HEK293 (cell line): ENCODE measurements around the gene ZNF614.

Experiments
- BCL6B ChIP-seq: fragments of 450-650 bp; formaldehyde crosslinking; IDR thresholded peaks from 2 replicates; pipeline ENCODE4 v1.5.1; 2017; ENCODE audit warnings: missing biosample characterization, missing genetic modification characterization
- GLIS2 ChIP-seq: fragments of 450-650 bp; formaldehyde crosslinking; IDR thresholded peaks from 2 replicates; pipeline ENCODE4 v1.5.1; 2016; ENCODE audit warnings: missing biosample characterization, missing genetic modification characterization
- IKZF3 ChIP-seq: fragments of 450-650 bp; IDR thresholded peaks from 2 replicates; pipeline ENCODE4 v1.5.0; 2018; ENCODE audit warnings: missing biosample characterization, mild to moderate bottlenecking, missing genetic modification characterization, moderate library complexity
- KLF16 ChIP-seq: fragments of 450-650 bp; formaldehyde crosslinking; IDR thresholded peaks from 2 replicates; pipeline ENCODE4 v1.5.1; 2017; ENCODE audit warnings: missing biosample characterization, missing genetic modification characterization
- OVOL3 ChIP-seq: fragments of 450-650 bp; formaldehyde crosslinking; IDR thresholded peaks from 2 replicates; pipeline ENCODE4 v1.5.1; 2016; ENCODE audit warnings: missing biosample characterization, missing genetic modification characterization
- SETDB1 ChIP-seq: IDR thresholded peaks from one replicate; pipeline ENCODE4 v1.6.1; 2017; ENCODE audit warnings: mild to moderate bottlenecking, low read length, moderate library complexity, mixed read lengths; ENCODE audit not compliant: insufficient read length
- SP2 ChIP-seq: fragments of 450-650 bp; formaldehyde crosslinking; IDR thresholded peaks from 2 replicates; pipeline ENCODE4 v1.5.1; 2016; ENCODE audit warnings: missing biosample characterization, missing genetic modification characterization
- WT1 ChIP-seq: fragments of 450-650 bp; formaldehyde crosslinking; IDR thresholded peaks from 2 replicates; pipeline ENCODE4 v1.5.1; 2016; ENCODE audit warnings: missing biosample characterization, missing genetic modification characterization
- ZBTB20 ChIP-seq: fragments of 450-650 bp; formaldehyde crosslinking; IDR thresholded peaks from 2 replicates; pipeline ENCODE4 v1.5.1; 2016; ENCODE audit warnings: missing biosample characterization, missing genetic modification characterization
- ZBTB21 ChIP-seq: fragments of 450-650 bp; formaldehyde crosslinking; IDR thresholded peaks from 2 replicates; pipeline ENCODE4 v1.5.1; 2017; ENCODE audit warnings: missing biosample characterization, missing genetic modification characterization
- ZBTB6 ChIP-seq: fragments of 450-650 bp; formaldehyde crosslinking; IDR thresholded peaks from 2 replicates; pipeline ENCODE4 v1.5.1; 2017; ENCODE audit warnings: missing biosample characterization, missing genetic modification characterization
- ZFHX2 ChIP-seq: fragments of 450-650 bp; formaldehyde crosslinking; conservative IDR thresholded peaks from 2 replicates; pipeline ENCODE4 v1.5.1; 2016; ENCODE audit warnings: missing biosample characterization, missing genetic modification characterization
- ZNF112 ChIP-seq: fragments of 450-650 bp; formaldehyde crosslinking; IDR thresholded peaks from 2 replicates; pipeline ENCODE4 v1.5.0; 2017; ENCODE audit warnings: missing biosample characterization, missing genetic modification characterization
- ZNF132 ChIP-seq: fragments of 450-650 bp; formaldehyde crosslinking; IDR thresholded peaks from 2 replicates; pipeline ENCODE4 v1.5.1; 2017; ENCODE audit warnings: missing biosample characterization, missing genetic modification characterization, borderline replicate concordance
- ZNF140 ChIP-seq: fragments of 450-650 bp; formaldehyde crosslinking; IDR thresholded peaks from 2 replicates; pipeline ENCODE4 v1.5.1; 2016; ENCODE audit warnings: missing biosample characterization, missing genetic modification characterization
- ZNF18 ChIP-seq: fragments of 450-650 bp; formaldehyde crosslinking; IDR thresholded peaks from 2 replicates; pipeline ENCODE4 v1.5.1; 2016; ENCODE audit warnings: missing biosample characterization, missing genetic modification characterization
- ZNF184 ChIP-seq: fragments of 450-650 bp; IDR thresholded peaks from 2 replicates; pipeline ENCODE4 v1.5.1; 2018; ENCODE audit warnings: missing biosample characterization, mild to moderate bottlenecking, missing genetic modification characterization
- ZNF211 ChIP-seq: fragments of 450-650 bp; formaldehyde crosslinking; IDR thresholded peaks from 2 replicates; pipeline ENCODE4 v1.5.1; 2016; ENCODE audit warnings: low read depth, missing biosample characterization, missing genetic modification characterization
- ZNF221 ChIP-seq: fragments of 450-650 bp; formaldehyde crosslinking; IDR thresholded peaks from 2 replicates; pipeline ENCODE4 v1.5.1; 2017; ENCODE audit warnings: missing biosample characterization, missing genetic modification characterization, borderline replicate concordance
- ZNF274 ChIP-seq, 2 experiments: fragments of 200-500 bp in 1 of 2; fragments of 450-650 bp in 1 of 2; sonication (Bioruptor generic) in 1 of 2; formaldehyde crosslinking in 1 of 2; IDR thresholded peaks; 2 replicates each; pipeline versions ENCODE4 v1.5.1 to v1.6.1; 2014 to 2016; ENCODE audit warnings: borderline replicate concordance in 1 of 2, inconsistent platforms in 1 of 2, low read length in 1 of 2, missing biosample characterization in 1 of 2, missing genetic modification characterization in 1 of 2
- ZNF350 ChIP-seq: fragments of 450-650 bp; formaldehyde crosslinking; IDR thresholded peaks from 2 replicates; pipeline ENCODE4 v1.5.0; 2017; ENCODE audit warnings: missing biosample characterization, mild to moderate bottlenecking, missing genetic modification characterization
- ZNF394 ChIP-seq: fragments of 450-650 bp; formaldehyde crosslinking; IDR thresholded peaks from 2 replicates; pipeline ENCODE4 v1.5.1; 2016; ENCODE audit warnings: missing biosample characterization, missing genetic modification characterization, mild to moderate bottlenecking, moderate library complexity, borderline replicate concordance
- ZNF473 ChIP-seq: fragments of 450-650 bp; formaldehyde crosslinking; IDR thresholded peaks from 2 replicates; pipeline ENCODE4 v1.5.1; 2017; ENCODE audit warnings: missing biosample characterization, missing genetic modification characterization
- ZNF571 ChIP-seq: fragments of 450-650 bp; formaldehyde crosslinking; IDR thresholded peaks from 2 replicates; pipeline ENCODE4 v1.5.0; 2017; ENCODE audit warnings: missing biosample characterization, missing genetic modification characterization
- ZNF600 ChIP-seq: fragments of 450-650 bp; formaldehyde crosslinking; IDR thresholded peaks from 2 replicates; pipeline ENCODE4 v1.5.1; 2016; ENCODE audit warnings: missing biosample characterization, missing genetic modification characterization
- ZNF621 ChIP-seq: fragments of 450-650 bp; formaldehyde crosslinking; IDR thresholded peaks from 2 replicates; pipeline ENCODE4 v1.5.1; 2017; ENCODE audit warnings: missing biosample characterization, missing genetic modification characterization
- ZNF624 ChIP-seq: fragments of 450-650 bp; formaldehyde crosslinking; IDR thresholded peaks from 2 replicates; pipeline ENCODE4 v1.5.1; 2017; ENCODE audit warnings: missing biosample characterization, missing genetic modification characterization
- ZNF639 ChIP-seq: fragments of 450-650 bp; formaldehyde crosslinking; IDR thresholded peaks from 2 replicates; pipeline ENCODE4 v1.5.1; 2016; ENCODE audit warnings: missing biosample characterization, missing genetic modification characterization
- ZNF701 ChIP-seq: fragments of 450-650 bp; formaldehyde crosslinking; IDR thresholded peaks from 2 replicates; pipeline ENCODE4 v1.5.1; 2016; ENCODE audit warnings: missing biosample characterization, missing genetic modification characterization
- ZNF785 ChIP-seq: fragments of 450-650 bp; formaldehyde crosslinking; IDR thresholded peaks from 2 replicates; pipeline ENCODE4 v1.5.1; 2016; ENCODE audit warnings: missing biosample characterization, missing genetic modification characterization
- ZNF837 ChIP-seq: fragments of 450-650 bp; formaldehyde crosslinking; IDR thresholded peaks from 2 replicates; pipeline ENCODE4 v1.5.1; 2016; ENCODE audit warnings: missing biosample characterization, missing genetic modification characterization
- ZSCAN4 ChIP-seq: fragments of 450-650 bp; formaldehyde crosslinking; IDR thresholded peaks from 2 replicates; pipeline ENCODE4 v1.5.1; 2017; ENCODE audit warnings: missing biosample characterization, missing genetic modification characterization
- ZXDB ChIP-seq: fragments of 450-650 bp; formaldehyde crosslinking; IDR thresholded peaks from 2 replicates; pipeline ENCODE4 v1.5.1; 2016; ENCODE audit warnings: missing biosample characterization, missing genetic modification characterization

Gene ZNF614

GRCh38 chr19:52048555-52049501 lies 20.6 kb upstream of the ZNF614 start, which contains the start of gene ZNF432 (continued):
- no peak for TF ChIP-seq ZNF18 (tag by site-specific recombination)
- TF ChIP-seq OVOL3 (tag by site-specific recombination) = no peak
- TF ChIP-seq ZBTB21 (tag by site-specific recombination) = peak; percentile 60; the same call in 1 of the 2 replicates
- no peak for TF ChIP-seq SETDB1
- no peak for TF ChIP-seq ZNF350 (tag by site-specific recombination)
- no peak for TF ChIP-seq ZNF274 (IDR thresholded peaks at IDR 0.05; ENCODE audit: low read length)
- no peak for TF ChIP-seq ZNF274 (tag by site-specific recombination; IDR thresholded peaks at IDR 0.05; ENCODE audit: borderline replicate concordance)
- TF ChIP-seq ZNF701 (tag by site-specific recombination) = no peak
- no peak for TF ChIP-seq ZNF624
- TF ChIP-seq IKZF3 (tag by site-specific recombination) = peak; percentile 98
- peak; percentile 73 for TF ChIP-seq ZBTB20 (tag by site-specific recombination)
- no peak for TF ChIP-seq ZNF785 (tag by site-specific recombination)
- TF ChIP-seq ZSCAN4 (tag by site-specific recombination) = no peak
- no peak for TF ChIP-seq BCL6B (tag by site-specific recombination)
- TF ChIP-seq ZNF473 (tag by site-specific recombination) = no peak
- no peak for TF ChIP-seq WT1
- TF ChIP-seq ZNF837 (tag by site-specific recombination) = no peak
- TF ChIP-seq ZNF132 = no peak
- TF ChIP-seq ZNF571 (tag by site-specific recombination) = no peak
- TF ChIP-seq ZNF221 (tag by site-specific recombination) = no peak
- peak; percentile 70 for TF ChIP-seq SP2 (tag by site-specific recombination)
- no peak for TF ChIP-seq GLIS2 (tag by site-specific recombination)
- no peak for TF ChIP-seq ZNF639 (tag by site-specific recombination)
- no peak for TF ChIP-seq ZNF140
- TF ChIP-seq ZNF112 (tag by site-specific recombination) = no peak
- TF ChIP-seq ZBTB6 (tag by site-specific recombination) = no peak
- no peak for TF ChIP-seq ZNF394
- 0 out of 2 replicates have a peak, but pooled peaks have one; percentile 42 for TF ChIP-seq ZXDB (tag by site-specific recombination)
- TF ChIP-seq ZNF184 (tag by site-specific recombination) = no peak
- no peak for TF ChIP-seq ZNF211 (tag by site-specific recombination)
- peak; percentile 93 for TF ChIP-seq ZFHX2 (tag by site-specific recombination)
- peak; percentile 89 for TF ChIP-seq ZNF600
- no peak for TF ChIP-seq ZNF621 (tag by site-specific recombination)
- TF ChIP-seq KLF16 = peak; percentile 37; the same call in 1 of the 2 replicates
